Measurements from ENCODE around the gene PTPRN. TPM values are rescaled to one million over a fixed set of nuclear protein-coding genes. Genes with fewer than 3 reads are reported as not detected.

Gene PTPRN
- total and polyA plus RNA-seq, 2 of the 4 experiments (the other 2 are of a cell fraction): 5.2 to 22.0 TPM

- no peak for TF ChIP-seq MAZ (IDR thresholded peaks at IDR 0.05; ENCODE audit: borderline replicate concordance, low read depth, low read length)
Observed at GRCh38 chr2:219290381-219291171, 18.6 kb downstream of the PTPRN start (continued).

GRCh38 chr2:219289537-219290361 lies 19.5 kb downstream of the PTPRN start:
- Histone ChIP-seq H2AFZ (replicated peaks; ENCODE audit: low read length, poor library complexity) (peak overlapping the region; percentile 77), H3K4me1 (ENCODE audit: control insufficient read depth, insufficient read depth, low read length) (peaks cover 20% of the 10 kb centered on the region), H3K56ac (ENCODE audit: extremely low read depth, insufficient read depth, low read length) (no peak overlapping the region), H2BK5ac (ENCODE audit: low read depth, low read length, poor library complexity, severe bottlenecking) (peak overlapping the region; percentile 61), H3K4me2 (ENCODE audit: low read depth, low read length) (peak overlapping the region; percentile 52), H2BK120ac (ENCODE audit: low read depth, low read length) (peak overlapping the region; percentile 74), H4K8ac (ENCODE audit: low read depth in 2 of 2, low read length in 2 of 2) (peak overlapping the region in 1 of 2 experiments; percentile 64; a peak in 2 of 4 replicates), H2AK5ac (ENCODE audit: low read depth, low read length) (peak overlapping the region; percentile 74), H3K4ac (ENCODE audit: low read depth, low read length) (peak overlapping the region; percentile 86), H2BK20ac (ENCODE audit: low read depth, low read length) (peak overlapping the region; percentile 32; the same call in 1 of the 2 replicates), H2AK9ac (replicated peaks; ENCODE audit: low read depth, low read length, poor library complexity) (peak overlapping the region; percentile 94), H2BK15ac (ENCODE audit: low read depth, low read length) (no peak overlapping the region; the same call in 2 of the 3 replicates), H3K9me1 (ENCODE audit: insufficient read depth, low read length) (peaks cover 11% of the 10 kb centered on the region; the same call in 1 of the 2 replicates), H3K27ac (ENCODE audit: insufficient read depth, low read length) (peak overlapping the region; percentile 70), H3K9me3 (ENCODE audit: control insufficient read depth, insufficient read depth, low read length) (no peaks in the 10 kb centered on the region), H4K20me1 (ENCODE audit: insufficient read depth, low read length) (peaks cover 10% of the 10 kb centered on the region; the same call in 1 of the 2 replicates), H3K79me1 (ENCODE audit: low read depth in 1 of 2, low read length in 2 of 2) (no peaks in the 10 kb centered on the region), H3K36me3 (ENCODE audit: control insufficient read depth, insufficient read depth, low read length) (peaks cover 17% of the 10 kb centered on the region), H4K5ac (ENCODE audit: low read depth, low read length) (peak overlapping the region; percentile 7; the same call in 1 of the 2 replicates), H4K91ac (ENCODE audit: insufficient read depth, low read depth, low read length) (peak overlapping the region; percentile 81), H3K9ac (ENCODE audit: low read depth, low read length) (no peak overlapping the region), H3K23ac (ENCODE audit: low read depth, low read length) (peak overlapping the region; percentile 82; the same call in 1 of the 2 replicates), H3K27me3 (ENCODE audit: control insufficient read depth, insufficient read depth, low read length) (no peaks in the 10 kb centered on the region), H3K14ac (replicated peaks; ENCODE audit: low read depth, low read length) (no peak overlapping the region; the same call in none of the 2 replicates), H3K4me3 (ENCODE audit: insufficient read depth, low read depth, low read length) (no peak overlapping the region), H3K18ac (ENCODE audit: low read depth, low read length) (no peak overlapping the region; the same call in 1 of the 2 replicates)
- TF ChIP-seq BHLHE40 (IDR thresholded peaks at IDR 0.05; ENCODE audit: low read depth, low read length) (no peak; the same call in 1 of the 2 replicates), FOS (IDR thresholded peaks at IDR 0.05; ENCODE audit: low read depth, low read length) (peak; percentile 63; the same call in 1 of the 2 replicates), RAD21 (IDR thresholded peaks at IDR 0.05; ENCODE audit: low read length) (peak; percentile 16), POLR2A (IDR thresholded peaks at IDR 0.05; ENCODE audit: low read depth, low read length) (no peak), CEBPB (IDR thresholded peaks at IDR 0.05; ENCODE audit: low read depth, low read length) (peak; percentile 89), MXI1 (IDR thresholded peaks at IDR 0.05; ENCODE audit: borderline replicate concordance, low read depth, low read length) (peak; percentile 54; the same call in 1 of the 2 replicates), MAZ (IDR thresholded peaks at IDR 0.05; ENCODE audit: borderline replicate concordance, low read depth, low read length) (peak; percentile 90)
- dilution Hi-C loops (cut with HindIII; ENCODE audit: low sequenced_read_pairs, unreplicated experiment) (no loop called here), in situ Hi-C loops (cut with MboI; ENCODE audit: low sequenced_read_pairs) (no loop called here), intact Hi-C loops (cut with micrococcal nuclease) (loop anchor here (1.0 to 2.0 kb wide), 2 partner anchors 10 to 59 kb away; partner anchors contain the start of gene DNAJB2)
- POLR2A ChIA-PET (ENCODE audit: unreplicated experiment): no interaction called here
- no TSS peak for BruUV-seq (replicated peaks)
- DNase-seq (peak; percentile 95), ATAC-seq (ENCODE audit: low read depth) (peak; percentile 75)
- WGBS, 2 experiments (ENCODE audit: extremely low coverage in 2 of 2, insufficient read length in 1 of 2): 0% methylated on average over 2 of the region's 16 CpGs; no CpG with 5 or more reads in 1 of the 2 experiments
- CTCF ChIA-PET: interaction anchor here (0.6 to 0.7 kb wide), 2 partner anchors 11 to 979 kb away, joined by 3 read pairs; partner anchors contain the start of gene DNAJB2
